Tibial nerve (tissue), 3 donors: Measurements from ENCODE around the gene NT5C.

Experiments
- CTCF ChIP-seq, 5 experiments: fragments of 200-600 bp in 3 of 5; fragments of 450-650 bp in 2 of 5; sonication (generic) in 3 of 5; IDR thresholded peaks; one replicate each; pipeline ENCODE4 v1.5.1; 2016 to 2019; ENCODE audit warnings: antibody characterized with exemption in 5 of 5, mild to moderate bottlenecking in 3 of 5, moderate library complexity in 2 of 5
- POLR2A ChIP-seq, 2 donors: fragments of 450-650 bp; IDR thresholded peaks; one replicate each; pipeline ENCODE4 v1.6.1; 2017; ENCODE audit warnings: antibody characterized with exemption in 2 of 2, mild to moderate bottlenecking in 2 of 2, moderate library complexity in 2 of 2

GRCh38 chr17:75181110-75181509 is 49.6 kb upstream of the NT5C start:
- no peak for TF ChIP-seq CTCF (IDR thresholded peaks at IDR 0.05)
- no peak for TF ChIP-seq POLR2A (IDR thresholded peaks at IDR 0.05)
